Esophagus squamous epithelium (tissue), 5 donors: Measurements from ENCODE around the gene CARF. TPM values are rescaled to one million over a fixed set of nuclear protein-coding genes. Genes with fewer than 3 reads are reported as not detected.

Experiments used
- DNase-seq: peaks from one replicate; lab custom pipeline; 2025; lab: John Stamatoyannopoulos, UW
- H3K27ac ChIP-seq, 4 donors: fragments of 200-600 bp; sonication (generic); one replicate each; pipeline ENCODE4 v1.5.1; 2016 to 2019; ENCODE audit warnings: mild to moderate bottlenecking in 1 of 4
- H3K27me3 ChIP-seq, 4 donors: fragments of 200-600 bp; sonication (generic); 1 replicate in 3 of 4; 2 replicates in 1 of 4; pipeline versions ENCODE4 v1.5.1 to v1.6.0; 2017 to 2021; ENCODE audit warnings: antibody characterized with exemption in 1 of 4
- H3K36me3 ChIP-seq, 3 donors: fragments of 200-600 bp; sonication (generic); one replicate each; pipeline ENCODE4 v1.5.1; 2016 to 2019
- H3K4me1 ChIP-seq, 3 donors: fragments of 200-600 bp; sonication (generic); one replicate each; pipeline ENCODE4 v1.5.1; 2017 to 2019
- H3K4me3 ChIP-seq, 4 donors: fragments of 200-600 bp; sonication (generic); 1 replicate in 3 of 4; 2 replicates in 1 of 4; pipeline ENCODE4 v1.5.1; 2016 to 2019; ENCODE audit warnings: mild to moderate bottlenecking in 2 of 4, moderate library complexity in 1 of 4
- H3K9me3 ChIP-seq, 3 donors: fragments of 200-600 bp; sonication (generic); one replicate each; pipeline ENCODE4 v1.5.1; 2016 to 2019
- CTCF ChIP-seq, 6 experiments: fragments of 450-650 bp in 4 of 6; fragments of 200-600 bp in 2 of 6; sonication (generic) in 2 of 6; IDR thresholded peaks; one replicate each; pipeline ENCODE4 v1.5.1; 2016 to 2019; ENCODE audit warnings: antibody characterized with exemption in 6 of 6, mild to moderate bottlenecking in 4 of 6, moderate library complexity in 4 of 6
- POLR2A ChIP-seq, 4 donors: fragments of 450-650 bp; IDR thresholded peaks; one replicate each; pipeline ENCODE4 v1.6.1; 2017; ENCODE audit warnings: antibody characterized with exemption in 4 of 4, mild to moderate bottlenecking in 4 of 4, moderate library complexity in 3 of 4
- WGBS, 2 donors: methylation state at CpG; one replicate each; pipeline ENCODE4 v1.1.5; 2018; 5-methylcytosine and 5-hydroxymethylcytosine counted together
- intact Hi-C: fragments of 100-400 bp; cut with DNase I; formaldehyde crosslinking; loops from one replicate; pipeline ENCODE4 v1.15.0; 2022
- total RNA-seq, 4 donors: library from RNA; depleted of rRNA; stranded (reverse); fragments of >200 nt; gene quantifications; one replicate each; pipeline ENCODE4 v1.1.0, GENCODE V29; 2016
- donor health status: DM: yes; HTN: yes; CAD: no.

Gene CARF
- total RNA-seq, 4 donors from 2014 or later: 2.4 to 11.6 (median 3.7) TPM

- whole genome bisulfite sequencing, 2 donors: 39 to 50% methylated on average over 1 of the region's 1 CpG
- H3K27me3 ChIP-seq: no peaks in the 10 kb centered on the region
- intact Hi-C loops: no loop called here
- H3K27ac ChIP-seq: no peak overlapping the region
- no peak for DNase-seq
- no peak overlapping the region for H3K4me3 ChIP-seq
- H3K4me1 ChIP-seq: peaks cover 0 to under 1% (median 0%) of the 10 kb centered on the region in 3 donors
- TF ChIP-seq CTCF (IDR thresholded peaks at IDR 0.05) (no peak), POLR2A (IDR thresholded peaks at IDR 0.05) (no peak)
- no peaks in the 10 kb centered on the region for H3K9me3 ChIP-seq
- H3K36me3 ChIP-seq: peaks cover 0 to 52% (median 0%) of the 10 kb centered on the region in 3 donors
Observed at GRCh38 chr2:202918860-202919259, 6.8 kb downstream of the CARF start.

- Histone ChIP-seq H3K4me3 (no peak overlapping the region), H3K9me3 (no peaks in the 10 kb centered on the region), H3K27me3 (no peaks in the 10 kb centered on the region), H3K36me3 (peaks cover 0 to 52% (median 0%) of the 10 kb centered on the region in 3 donors), H3K27ac (no peak overlapping the region), H3K4me1 (no peaks in the 10 kb centered on the region)
- TF ChIP-seq POLR2A (IDR thresholded peaks at IDR 0.05) (no peak), CTCF (IDR thresholded peaks at IDR 0.05) (no peak)
- no peak for DNase-seq
- intact Hi-C loops: no loop called here
- WGBS, 2 donors: 76 to 90% methylated on average over 2 of the region's 3 CpGs
Observed at GRCh38 chr2:202932425-202933138, 20.5 kb downstream of the CARF start.

GRCh38 chr2:202933139-202933510 is 21.1 kb downstream of the CARF start:
- no peak for DNase-seq
- TF ChIP-seq CTCF (IDR thresholded peaks at IDR 0.05): no peak
- no peak for TF ChIP-seq POLR2A (IDR thresholded peaks at IDR 0.05)
- intact Hi-C loops: no loop called here
- Histone ChIP-seq H3K27ac (no peak overlapping the region), H3K36me3 (peaks cover 0 to 50% (median 0%) of the 10 kb centered on the region in 3 donors), H3K9me3 (no peaks in the 10 kb centered on the region), H3K27me3 (no peaks in the 10 kb centered on the region), H3K4me3 (no peak overlapping the region), H3K4me1 (no peaks in the 10 kb centered on the region)
- WGBS, 2 donors: 90% methylated on average over 4 of the region's 5 CpGs; no CpG with 5 or more reads in 1 of the 2 donors

- H3K27me3 ChIP-seq: no peaks in the 10 kb centered on the region
- TF ChIP-seq CTCF (IDR thresholded peaks at IDR 0.05) (no peak), POLR2A (IDR thresholded peaks at IDR 0.05) (no peak)
- H3K4me1 ChIP-seq: no peaks in the 10 kb centered on the region
- intact Hi-C loops: no loop called here
- H3K4me3 ChIP-seq: no peak overlapping the region
- H3K27ac ChIP-seq: no peak overlapping the region
- peaks cover 0 to 58% (median 0%) of the 10 kb centered on the region in 3 donors for H3K36me3 ChIP-seq
- DNase-seq: no peak
- WGBS, 2 donors: 73 to 90% methylated on average over 2 of the region's 2 CpGs
- no peaks in the 10 kb centered on the region for H3K9me3 ChIP-seq
Observed at GRCh38 chr2:202933958-202934357, 21.9 kb downstream of the CARF start.

GRCh38 chr2:202934456-202934855 is 22.4 kb downstream of the CARF start:
- Histone ChIP-seq H3K4me1 (no peaks in the 10 kb centered on the region), H3K36me3 (peaks cover 0 to 63% (median 0%) of the 10 kb centered on the region in 3 donors), H3K4me3 (no peak overlapping the region), H3K27ac (no peak overlapping the region), H3K27me3 (no peaks in the 10 kb centered on the region), H3K9me3 (no peaks in the 10 kb centered on the region)
- no peak for DNase-seq
- WGBS, 2 donors: 60 to 100% methylated on average over 1 to 2 of the region's 2 CpGs
- intact Hi-C loops: no loop called here
- TF ChIP-seq POLR2A (IDR thresholded peaks at IDR 0.05): no peak
